ENCODE data around the gene APRT. TPM values are rescaled to one million over a fixed set of nuclear protein-coding genes. Genes with fewer than 3 reads are reported as not detected.

The APRT gene
- 416 TPM for polyA plus RNA-seq

- Mint-ChIP-seq H3K36me3 (no peaks in the 10 kb centered on the region), H3K27me3 (no peaks in the 10 kb centered on the region), H3K4me1 (peaks cover 0 to 8% (median 6%) of the 10 kb centered on the region in 3 donors), H3K4me3 (peak within 1 kb of the TSS; percentile 86 to 97 (median 92)), H3K27ac (peak within 1 kb of the TSS; percentile 81 to 96 (median 89)), H3K9me3 (no peaks in the 10 kb centered on the region)
Observed at GRCh38 chr16:88811769-88812512, at the start of gene APRT. Gene APRT, minus strand, starts transcription at chr16:88811928. Its CDS starts 29 bp downstream, at chr16:88811899.

- Mint-ChIP-seq H3K36me3 (no peaks in the 10 kb centered on the region), H3K27ac (peak overlapping the region in 1 of 3 donors; percentile 51), H3K4me3 (peak overlapping the region in 1 of 4 donors; percentile 82)
Observed at GRCh38 chr16:88861359-88861758, 49.6 kb upstream of the APRT start.

GRCh38 chr16:88859381-88860091 is 47.8 kb upstream of the APRT start:
- H3K9me3 Mint-ChIP-seq: no peaks in the 10 kb centered on the region
- H3K27ac Mint-ChIP-seq: peak overlapping the region in 2 of 3 donors; percentile 23 to 74
- H3K27me3 Mint-ChIP-seq: no peaks in the 10 kb centered on the region
- no peaks in the 10 kb centered on the region for H3K36me3 Mint-ChIP-seq
- peak overlapping the region in 3 of 4 donors; percentile 57 to 95 (median 63) for H3K4me3 Mint-ChIP-seq
- H3K4me1 Mint-ChIP-seq: peaks cover 17 to 26% (median 23%) of the 10 kb centered on the region in 3 donors

More at GRCh38 chr16:88861359-88861758, 49.6 kb upstream of the APRT start:
- peaks cover 6 to 16% (median 13%) of the 10 kb centered on the region in 3 donors for H3K4me1 Mint-ChIP-seq
- H3K9me3 Mint-ChIP-seq: no peaks in the 10 kb centered on the region
- H3K27me3 Mint-ChIP-seq: no peaks in the 10 kb centered on the region

- H3K36me3 Mint-ChIP-seq: no peaks in the 10 kb centered on the region
- no peaks in the 10 kb centered on the region for H3K9me3 Mint-ChIP-seq
- H3K4me1 Mint-ChIP-seq: peaks cover 18 to 26% (median 25%) of the 10 kb centered on the region in 3 donors
- H3K4me3 Mint-ChIP-seq: peak overlapping the region; percentile 95 to 100 (median 98)
- no peaks in the 10 kb centered on the region for H3K27me3 Mint-ChIP-seq
- peak overlapping the region; percentile 54 to 95 (median 87) for H3K27ac Mint-ChIP-seq
Observed at GRCh38 chr16:88857728-88858339, 46.1 kb upstream of the APRT start.

- peak within 1 kb of the TSS; percentile 96 to 100 (median 98) for H3K4me3 Mint-ChIP-seq
- peak within 1 kb of the TSS; percentile 74 to 97 (median 95) for H3K27ac Mint-ChIP-seq
- H3K4me1 Mint-ChIP-seq: peaks cover 18 to 29% (median 28%) of the 10 kb centered on the region in 3 donors
- no peaks in the 10 kb centered on the region for H3K27me3 Mint-ChIP-seq
- H3K9me3 Mint-ChIP-seq: no peaks in the 10 kb centered on the region
- H3K36me3 Mint-ChIP-seq: no peaks in the 10 kb centered on the region
Observed at GRCh38 chr16:88856828-88857727, 45.4 kb upstream of the APRT start, which contains the start of the genes GALNS and TRAPPC2L. Gene GALNS, minus strand, starts transcription at chr16:88856947. Its CDS starts 70 bp downstream, at chr16:88856877. Gene TRAPPC2L, plus strand, starts transcription at chr16:88857127. Its CDS starts 24 bp downstream, at chr16:88857151.

- H3K27me3 Mint-ChIP-seq: no peaks in the 10 kb centered on the region
- H3K36me3 Mint-ChIP-seq: no peaks in the 10 kb centered on the region
- H3K9me3 Mint-ChIP-seq: no peaks in the 10 kb centered on the region
- peak overlapping the region; percentile 90 to 99 (median 97) for H3K4me3 Mint-ChIP-seq
- H3K27ac Mint-ChIP-seq: peak overlapping the region in 2 of 3 donors; percentile 85 to 97
- peaks cover 18 to 30% (median 28%) of the 10 kb centered on the region in 3 donors for H3K4me1 Mint-ChIP-seq
Observed at GRCh38 chr16:88856122-88856827, 44.5 kb upstream of the APRT start.

- Mint-ChIP-seq H3K4me1 (peaks cover 18 to 30% (median 28%) of the 10 kb centered on the region in 3 donors), H3K27ac (peak overlapping the region in 2 of 3 donors; percentile 85 to 97), H3K4me3 (peak overlapping the region; percentile 74 to 98 (median 91)), H3K9me3 (no peaks in the 10 kb centered on the region), H3K36me3 (no peaks in the 10 kb centered on the region), H3K27me3 (no peaks in the 10 kb centered on the region)
Observed at GRCh38 chr16:88855736-88856121, 44.0 kb upstream of the APRT start.

- H3K27me3 Mint-ChIP-seq: no peaks in the 10 kb centered on the region
- H3K4me3 Mint-ChIP-seq: peak overlapping the region; percentile 59 to 98 (median 82)
- peaks cover 18 to 30% (median 28%) of the 10 kb centered on the region in 3 donors for H3K4me1 Mint-ChIP-seq
- no peaks in the 10 kb centered on the region for H3K9me3 Mint-ChIP-seq
- peak overlapping the region; percentile 64 to 97 (median 78) for H3K27ac Mint-ChIP-seq
- H3K36me3 Mint-ChIP-seq: no peaks in the 10 kb centered on the region
Observed at GRCh38 chr16:88855176-88855575, 43.4 kb upstream of the APRT start.

- H3K27ac Mint-ChIP-seq: peak overlapping the region; percentile 64 to 97 (median 78)
- H3K9me3 Mint-ChIP-seq: no peaks in the 10 kb centered on the region
- no peaks in the 10 kb centered on the region for H3K36me3 Mint-ChIP-seq
- H3K27me3 Mint-ChIP-seq: no peaks in the 10 kb centered on the region
- peak overlapping the region in 3 of 4 donors; percentile 59 to 98 (median 90) for H3K4me3 Mint-ChIP-seq
- peaks cover 18 to 28% (median 25%) of the 10 kb centered on the region in 3 donors for H3K4me1 Mint-ChIP-seq
Observed at GRCh38 chr16:88854306-88855111, 42.8 kb upstream of the APRT start.

- Mint-ChIP-seq H3K27me3 (no peaks in the 10 kb centered on the region), H3K9me3 (no peaks in the 10 kb centered on the region), H3K27ac (no peak overlapping the region), H3K4me3 (peak overlapping the region in 1 of 4 donors; percentile 38), H3K36me3 (no peaks in the 10 kb centered on the region), H3K4me1 (peaks cover 18 to 23% (median 21%) of the 10 kb centered on the region in 3 donors)
Observed at GRCh38 chr16:88853325-88853941, 41.7 kb upstream of the APRT start.

- Mint-ChIP-seq H3K27ac (no peak overlapping the region), H3K4me3 (no peak overlapping the region), H3K9me3 (no peaks in the 10 kb centered on the region), H3K4me1 (peaks cover 12 to 15% (median 14%) of the 10 kb centered on the region in 3 donors), H3K36me3 (no peaks in the 10 kb centered on the region), H3K27me3 (no peaks in the 10 kb centered on the region)
Observed at GRCh38 chr16:88851616-88852015, 39.9 kb upstream of the APRT start.

- Mint-ChIP-seq H3K9me3 (no peaks in the 10 kb centered on the region), H3K4me1 (peaks cover 12 to 13% (median 12%) of the 10 kb centered on the region in 3 donors), H3K36me3 (no peaks in the 10 kb centered on the region), H3K27ac (no peak overlapping the region), H3K4me3 (no peak overlapping the region), H3K27me3 (no peaks in the 10 kb centered on the region)
Observed at GRCh38 chr16:88850531-88851199, 38.9 kb upstream of the APRT start.

All from IgD-negative memory B cell (primary cell).